ENCODE data around the gene PLA2G4D.

Gene PLA2G4D

DNA sequence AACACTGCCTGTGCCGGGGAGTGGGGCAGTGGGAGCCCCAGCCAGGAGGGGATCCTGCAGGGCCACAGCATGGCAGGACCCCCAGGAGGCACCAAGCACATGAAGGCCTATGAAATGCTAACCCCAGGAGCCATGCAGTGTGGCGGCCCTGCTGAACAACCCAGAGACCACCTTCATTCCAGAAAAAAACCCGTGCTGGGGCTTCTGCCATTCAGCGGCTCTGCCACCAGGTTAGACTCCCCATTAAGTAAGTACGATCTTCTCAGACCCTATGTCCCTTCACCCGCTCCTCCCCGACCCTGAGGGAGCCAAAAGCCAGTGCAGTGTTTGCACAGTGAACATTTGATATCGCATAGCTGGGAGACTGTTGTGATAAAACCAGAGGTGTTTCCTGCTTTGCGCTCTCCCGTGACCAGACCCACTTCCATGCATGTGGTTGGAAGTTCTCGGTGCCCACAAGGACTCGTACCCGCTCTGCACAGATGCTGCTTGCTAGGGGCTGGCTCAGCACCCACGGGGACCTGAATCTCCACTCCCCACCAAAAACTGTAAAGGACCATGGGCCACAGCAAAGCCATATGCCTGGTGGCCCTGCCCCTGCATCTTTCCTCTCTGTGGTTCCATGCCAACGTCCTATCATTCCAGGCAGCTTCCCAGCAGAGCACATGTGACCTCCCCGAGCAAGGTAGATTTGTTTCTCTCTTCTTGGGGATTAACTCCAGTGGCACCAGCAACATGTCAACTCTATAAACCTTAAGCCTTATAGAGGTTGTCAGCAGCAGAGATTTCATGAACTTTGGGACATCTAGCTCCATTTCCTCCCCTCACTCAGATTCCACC is 5.3 kb downstream of the PLA2G4D start:
- no peak for DNase-seq

DNA sequence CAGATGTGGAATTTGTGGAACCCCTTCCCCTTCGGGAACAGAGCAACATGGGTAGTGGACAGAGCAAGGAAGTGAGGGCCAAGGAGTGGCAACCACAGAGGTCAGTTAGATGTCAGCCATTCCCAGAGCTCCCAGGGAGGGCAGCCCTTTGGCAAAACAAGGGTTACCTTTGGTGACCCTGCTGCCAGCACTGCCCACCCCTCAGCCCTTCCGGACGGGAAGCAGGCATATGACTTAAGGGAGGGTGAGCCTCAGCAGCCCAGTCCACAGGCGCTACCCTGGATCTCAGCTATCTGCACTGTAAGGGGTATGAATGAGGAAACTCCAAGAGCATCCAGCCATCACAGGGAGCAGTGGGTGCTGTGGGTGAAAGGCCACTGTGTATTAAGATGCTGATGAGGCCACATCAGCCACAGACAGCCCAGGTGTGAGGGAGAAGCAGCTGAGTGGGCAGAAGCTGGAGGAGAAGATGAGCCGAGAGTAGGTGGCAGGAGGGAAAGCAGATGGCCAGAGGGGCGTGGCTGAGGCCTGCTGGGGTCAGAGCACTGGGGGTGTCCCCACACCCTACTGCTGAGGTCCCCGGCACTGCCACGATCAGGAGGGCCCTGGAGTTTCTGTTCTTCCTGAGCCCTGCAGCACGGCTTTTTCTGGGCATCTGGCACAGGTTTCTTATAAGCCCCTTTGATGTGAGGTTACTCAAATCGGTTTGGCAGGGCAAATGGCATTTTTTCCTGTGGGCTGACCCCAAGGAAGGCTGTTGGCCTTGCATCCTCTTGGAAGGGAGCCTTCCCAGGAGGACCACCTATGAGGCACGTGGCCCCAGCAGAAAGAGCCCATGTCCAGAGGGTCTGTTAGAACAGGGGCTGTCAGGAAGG is 6.2 kb downstream of the PLA2G4D start:
- no peak for DNase-seq

DNA sequence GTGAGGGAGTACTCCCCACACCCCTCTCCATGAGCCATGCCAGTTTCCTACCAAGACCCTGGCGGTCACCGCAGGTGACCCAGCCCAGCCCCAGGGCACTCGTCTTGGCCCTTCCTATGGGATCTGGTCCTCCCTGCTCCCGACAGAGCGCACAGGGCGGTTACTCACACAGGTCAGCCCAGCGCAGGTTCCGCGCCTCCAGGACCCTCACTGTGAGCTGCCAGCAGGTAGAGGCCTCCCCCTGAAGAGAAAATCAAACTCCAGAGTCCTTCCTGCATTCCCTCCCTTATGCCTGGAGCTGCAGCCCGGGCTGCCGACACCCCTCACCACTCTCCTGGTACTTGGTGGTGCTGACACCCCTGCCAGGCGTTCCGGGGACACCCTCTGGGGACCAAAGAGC is 6.9 kb downstream of the PLA2G4D start:
- no peak for DNase-seq

DNA sequence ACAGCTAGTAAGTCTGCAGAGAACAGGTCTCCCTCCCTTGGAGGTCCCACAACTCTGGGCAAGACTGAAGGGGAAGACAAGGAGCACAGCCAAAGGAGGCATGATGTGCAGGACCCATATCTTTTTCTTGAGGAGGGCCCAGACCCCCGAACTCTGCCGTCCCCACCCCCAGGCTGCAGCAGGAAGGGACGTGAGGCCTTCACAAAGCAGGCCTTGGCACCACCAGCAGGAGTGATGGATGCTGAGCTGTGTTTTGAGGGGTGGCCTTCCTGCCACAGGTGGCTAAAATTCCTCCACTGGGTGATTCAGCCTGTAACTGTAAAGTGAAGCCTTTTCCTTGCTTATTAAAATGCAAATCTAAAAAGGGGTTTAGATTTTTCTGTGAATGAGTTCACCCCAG is 8.6 kb downstream of the PLA2G4D start:
- no peak for DNase-seq

DNA sequence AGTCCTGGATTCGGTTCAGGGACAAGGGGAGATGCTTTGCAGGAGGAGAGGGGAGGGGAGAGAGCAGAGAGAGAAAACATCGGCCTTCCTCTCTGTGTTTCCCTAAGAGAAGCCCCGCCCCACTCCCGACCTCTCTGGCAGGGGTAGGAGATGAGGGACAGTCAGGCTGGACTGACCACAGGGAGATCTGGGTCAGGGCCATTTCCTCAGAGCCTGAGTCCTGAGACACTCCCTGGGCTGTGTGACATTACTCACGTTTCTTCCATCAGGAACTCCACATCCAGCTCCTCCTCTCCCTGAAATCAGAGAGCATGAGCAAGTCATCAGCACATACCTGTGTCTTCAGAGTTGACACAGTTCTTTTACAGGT is 9.1 kb downstream of the PLA2G4D start:
- DNase-seq, result no peak

DNA sequence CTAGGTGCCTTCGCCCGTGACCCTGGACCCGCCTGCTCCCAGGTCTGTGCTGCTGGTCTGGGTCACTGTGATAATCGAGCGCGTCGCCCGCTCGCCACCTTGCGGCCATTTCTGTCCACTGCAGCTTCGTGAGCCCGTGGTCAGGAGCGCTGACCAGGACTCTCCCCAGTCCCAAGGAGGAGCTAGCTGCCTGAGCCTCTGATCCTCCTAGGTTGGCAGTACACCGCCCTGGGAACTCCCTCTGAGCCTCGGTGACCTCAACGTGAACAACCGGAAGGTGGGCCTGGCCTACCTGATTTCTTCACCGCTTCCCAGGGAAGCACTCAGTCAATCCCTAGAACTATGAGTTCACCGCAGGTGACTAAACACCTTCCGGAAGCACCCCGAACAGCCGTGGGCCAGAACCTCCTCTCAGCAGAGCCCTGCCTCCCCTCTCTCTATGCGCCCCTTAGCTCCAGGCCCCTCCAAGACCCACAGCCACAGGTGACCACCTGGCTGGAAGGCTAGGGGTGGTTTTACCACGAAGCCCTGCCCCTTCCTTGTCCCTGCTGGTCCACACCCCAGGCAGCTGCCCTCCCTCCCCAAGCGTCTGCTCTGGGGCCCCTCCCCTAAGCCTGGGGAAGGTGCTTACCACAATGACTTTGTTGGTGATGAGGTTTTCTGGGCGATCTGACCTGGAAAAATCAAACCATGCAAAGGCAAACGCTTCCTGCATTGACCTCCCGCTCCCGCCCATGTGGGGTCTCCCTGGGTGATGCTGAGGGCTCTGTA is 9.7 kb downstream of the PLA2G4D start:
- DNase-seq, result peak; percentile 61

DNA sequence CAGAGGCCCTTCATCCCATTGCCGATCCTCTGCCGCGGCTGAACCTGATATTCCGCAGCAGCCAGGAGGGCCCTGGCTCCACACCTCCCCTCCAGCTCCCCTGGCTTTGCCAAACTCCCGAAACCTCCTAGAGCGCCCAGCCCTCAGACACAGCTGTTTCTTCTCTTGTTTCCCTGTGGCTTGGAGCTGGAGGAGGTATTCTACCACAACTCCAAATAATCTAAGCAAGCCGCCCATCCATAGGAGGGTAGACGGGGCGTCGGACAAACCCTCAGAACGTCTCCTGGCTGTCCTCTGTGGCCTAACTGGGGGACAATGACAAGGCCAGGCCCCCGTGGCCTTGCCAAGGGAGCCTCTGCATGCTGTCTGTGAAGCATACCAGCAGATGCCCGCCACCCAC is 10.4 kb downstream of the PLA2G4D start:
- no peak for DNase-seq

DNA sequence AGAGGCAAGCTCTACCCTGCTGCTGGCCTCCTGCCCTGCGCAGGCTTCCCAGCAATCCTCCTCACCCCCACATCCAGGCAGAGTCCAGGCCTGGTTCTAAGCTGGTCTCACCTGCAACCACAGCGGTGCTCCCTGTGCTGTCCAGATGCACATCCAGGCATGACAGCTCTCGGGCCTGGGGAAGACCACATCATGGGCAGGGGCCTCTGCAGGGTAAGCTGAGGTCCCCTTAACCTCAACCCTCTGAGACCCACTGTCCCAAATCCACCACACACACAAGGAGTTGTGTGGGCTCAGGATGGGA is 10.8 kb downstream of the PLA2G4D start:
- DNase-seq, result no peak

DNA sequence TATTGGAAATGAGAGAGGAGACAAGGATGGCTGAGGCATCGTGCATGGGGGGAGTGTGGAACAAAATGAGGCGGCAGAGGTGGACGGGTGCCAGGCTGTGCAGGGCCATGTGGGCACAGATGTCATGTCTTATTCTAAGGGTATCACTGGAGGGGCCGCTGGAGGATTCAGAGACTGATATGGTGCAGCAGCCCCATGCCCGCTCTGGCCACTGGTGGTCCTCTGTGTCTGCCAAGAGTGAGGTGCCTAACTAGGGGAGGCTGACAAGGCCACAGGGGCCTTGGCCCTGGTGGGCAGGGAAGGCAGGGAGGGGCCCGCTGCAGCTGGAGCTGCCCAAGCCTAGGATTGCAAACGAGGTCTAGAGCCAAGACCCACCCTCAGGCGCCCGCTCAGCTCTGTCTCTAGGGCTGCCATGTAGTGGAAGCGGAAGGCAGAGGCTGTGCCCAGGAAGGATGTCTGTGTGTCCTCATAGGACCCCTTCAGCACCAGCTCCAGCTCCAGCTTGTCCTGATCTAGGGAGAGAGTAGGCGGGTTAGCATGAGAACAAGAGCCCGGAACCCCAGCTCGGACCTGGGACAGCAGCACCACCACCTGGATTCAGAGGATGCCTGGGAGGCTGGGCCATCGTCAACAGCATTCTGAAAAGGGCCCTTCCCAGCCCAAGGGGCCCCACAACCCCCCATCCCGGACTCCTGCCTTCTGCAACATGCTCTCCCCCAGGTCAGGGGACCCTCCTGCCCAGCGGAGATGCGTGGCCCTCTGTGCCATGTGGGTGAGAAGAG is 11.3 kb downstream of the PLA2G4D start:
- no peak for DNase-seq

DNA sequence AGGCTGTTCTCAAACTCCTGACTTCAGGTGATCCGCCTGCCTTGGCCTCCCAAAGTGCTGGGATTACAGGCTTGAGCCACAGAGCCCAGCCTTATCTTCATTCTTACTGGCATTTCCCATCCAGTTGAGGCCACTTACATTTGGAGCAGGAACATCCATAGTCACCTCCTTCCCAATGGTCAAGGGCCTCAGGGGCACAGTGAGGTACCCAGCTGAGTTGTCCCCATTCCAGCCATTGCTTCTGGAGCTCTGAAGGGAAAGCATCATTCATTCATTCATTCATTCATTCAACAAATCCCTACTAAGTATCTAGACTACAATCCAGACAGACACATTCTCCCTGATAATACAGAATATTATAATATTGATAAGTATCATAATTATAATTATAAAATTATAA is 12.2 kb downstream of the PLA2G4D start:
- DNase-seq, result no peak

DNA sequence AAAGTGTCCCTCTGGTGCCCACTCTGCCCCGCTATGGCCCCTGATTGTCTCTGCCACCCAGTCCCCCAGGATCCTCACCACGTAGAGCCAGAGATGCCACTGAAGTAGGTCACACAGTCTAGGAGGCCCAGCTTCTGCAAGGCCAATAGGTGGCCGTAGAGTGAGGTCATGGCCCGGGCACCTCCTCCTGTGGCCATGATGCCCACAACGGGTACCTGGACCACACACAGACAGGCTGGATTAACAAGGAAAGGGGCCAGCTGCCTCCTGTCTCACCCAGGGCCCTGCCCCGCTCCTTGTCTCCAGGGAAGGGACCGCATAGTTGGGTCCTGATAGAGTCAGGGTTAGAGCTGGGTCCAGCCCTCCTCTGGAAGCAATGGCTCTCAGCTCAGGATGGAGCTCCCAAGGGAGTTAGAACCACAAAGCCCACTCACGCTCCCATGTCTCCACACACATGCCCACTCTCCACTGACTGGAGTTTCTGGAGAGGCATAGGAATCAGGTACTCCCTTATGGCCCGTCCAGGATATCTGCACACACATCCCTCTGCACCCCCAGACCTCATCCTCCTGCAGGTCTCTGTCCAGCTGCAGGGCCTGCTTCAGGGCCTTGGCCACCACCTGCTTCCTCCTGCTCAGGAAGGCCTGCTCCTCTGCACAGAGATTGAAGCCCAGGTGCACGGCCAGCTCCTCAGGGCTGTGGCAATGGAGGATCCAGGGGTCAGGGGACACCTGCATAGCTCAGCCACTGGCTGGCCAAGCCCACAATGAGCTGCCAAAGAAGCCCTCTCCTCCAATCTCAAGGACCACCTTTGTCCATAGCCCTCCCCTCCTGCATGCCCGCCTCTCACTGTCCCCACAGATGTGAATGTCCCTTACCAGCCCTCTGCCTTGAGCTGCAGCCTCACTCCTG is 13.2 kb downstream of the PLA2G4D start:
- DNase-seq, result no peak

DNA sequence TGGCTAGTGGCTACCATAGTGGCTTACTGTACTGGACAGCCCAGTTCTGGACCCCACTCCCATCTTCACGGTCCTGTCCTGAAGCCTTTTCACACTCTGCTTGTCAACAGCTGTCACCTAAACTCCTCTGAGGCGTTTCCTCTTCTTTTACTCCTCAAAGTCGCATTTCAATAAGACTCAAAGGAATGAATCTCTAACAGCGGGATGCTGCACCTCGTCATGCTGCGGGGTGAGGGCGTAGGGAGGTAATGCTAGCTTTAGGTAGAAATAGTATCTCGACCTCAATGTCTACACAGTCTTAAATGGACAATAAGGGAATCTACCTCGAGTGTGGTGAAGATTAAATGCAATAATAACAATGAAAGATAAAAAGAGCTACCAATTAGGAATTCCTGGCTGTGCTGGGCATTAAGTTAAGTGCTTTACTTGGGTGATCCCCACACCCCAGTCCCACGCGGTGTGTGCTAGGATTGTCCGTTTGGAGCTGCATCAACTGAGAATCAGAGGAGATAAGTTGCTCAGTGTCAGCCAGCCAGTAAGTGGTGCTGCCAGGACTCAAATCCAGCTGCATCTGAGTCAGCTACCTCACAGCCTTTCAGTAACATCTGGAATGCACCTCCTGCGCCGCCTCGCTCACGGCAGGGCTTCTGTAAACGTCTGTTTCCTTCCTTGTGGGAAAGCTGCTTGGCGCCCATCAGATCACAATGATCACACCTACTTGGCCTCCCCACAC is 14.0 kb downstream of the PLA2G4D start:
- no peak for DNase-seq

DNA sequence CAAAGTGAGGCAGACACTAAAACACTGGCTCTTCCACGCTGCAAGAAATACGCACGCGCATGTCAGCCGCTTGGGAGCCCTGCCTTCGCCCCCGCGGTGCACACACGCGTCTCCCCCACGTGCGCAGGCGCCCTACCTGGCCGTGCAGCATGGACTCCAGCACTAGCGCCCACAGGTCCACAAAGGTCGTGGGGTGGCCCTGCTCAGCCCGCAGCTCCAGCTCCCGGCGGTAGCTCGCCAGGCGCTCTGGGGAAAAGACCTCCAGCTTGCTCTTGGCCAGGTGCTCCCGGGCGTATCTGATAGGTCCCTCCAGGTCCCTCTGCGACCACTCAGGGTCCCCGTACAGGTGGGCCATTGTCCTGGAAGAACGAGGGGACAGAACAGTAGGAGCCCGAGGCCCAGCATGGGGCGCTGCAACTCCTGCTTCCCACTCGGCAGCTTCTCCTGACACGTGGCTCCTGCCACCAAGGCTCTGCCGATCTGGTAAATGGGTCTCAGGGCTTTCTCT is 14.9 kb downstream of the PLA2G4D start:
- no peak for DNase-seq

DNA sequence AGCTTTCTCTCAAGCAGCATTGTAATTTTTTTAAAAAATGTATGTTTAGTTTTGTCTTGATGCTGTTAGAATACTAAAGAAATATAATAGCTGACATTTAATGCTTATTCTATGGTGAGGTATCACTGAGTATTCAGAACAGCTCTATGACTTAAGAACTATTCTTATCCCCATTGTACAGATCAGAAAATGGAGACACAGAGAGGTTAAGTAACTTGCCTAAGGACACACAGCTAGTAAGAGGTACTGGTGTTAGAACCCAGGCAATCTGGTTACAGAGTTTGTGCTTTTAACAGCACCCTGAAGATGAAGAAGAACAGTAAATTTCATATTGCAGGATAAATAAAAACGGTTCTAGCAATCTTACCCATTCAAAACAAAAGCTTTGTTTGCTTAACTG is 15.5 kb downstream of the PLA2G4D start:
- no peak for DNase-seq

DNA sequence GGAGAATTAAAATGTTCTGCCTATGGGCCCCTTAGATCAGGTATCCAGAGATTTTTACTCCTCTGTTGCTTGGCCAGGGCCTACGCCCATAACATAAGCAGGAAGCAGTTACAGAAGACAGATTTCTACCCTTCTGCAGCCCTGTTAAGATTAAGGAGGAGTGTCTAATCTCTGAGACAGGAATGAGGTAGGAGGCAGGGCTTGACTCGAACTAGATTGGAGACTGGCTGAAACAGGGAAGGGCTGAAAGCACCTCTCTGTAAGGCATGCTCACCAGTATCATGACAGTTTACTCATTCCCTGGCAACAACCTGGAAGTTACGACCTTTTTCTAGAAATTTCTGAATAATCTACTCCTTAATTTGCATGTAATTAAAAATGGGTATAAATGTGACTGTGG is 16.7 kb downstream of the PLA2G4D start:
- DNase-seq, result no peak

DNA sequence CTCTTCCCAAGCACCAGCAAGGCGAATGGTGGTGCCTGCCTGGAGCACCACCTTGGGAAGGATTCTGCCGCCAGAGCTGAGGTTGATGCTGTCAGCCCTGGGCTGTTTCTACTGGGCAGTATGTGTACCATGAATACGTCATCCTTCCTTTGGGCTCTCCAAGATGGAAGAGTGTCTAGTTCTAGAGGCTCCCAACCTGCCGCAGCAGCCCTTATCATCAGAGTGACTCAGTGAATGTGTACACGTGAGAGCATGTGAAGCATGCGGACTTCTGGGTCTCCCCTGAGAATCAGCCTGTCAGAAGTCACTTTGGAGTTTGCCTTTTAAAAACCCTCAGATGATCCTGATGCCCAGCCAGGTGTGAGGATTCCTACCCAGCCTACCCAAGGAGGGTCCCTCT is 20.9 kb downstream of the PLA2G4D start:
- no peak for DNase-seq

DNA sequence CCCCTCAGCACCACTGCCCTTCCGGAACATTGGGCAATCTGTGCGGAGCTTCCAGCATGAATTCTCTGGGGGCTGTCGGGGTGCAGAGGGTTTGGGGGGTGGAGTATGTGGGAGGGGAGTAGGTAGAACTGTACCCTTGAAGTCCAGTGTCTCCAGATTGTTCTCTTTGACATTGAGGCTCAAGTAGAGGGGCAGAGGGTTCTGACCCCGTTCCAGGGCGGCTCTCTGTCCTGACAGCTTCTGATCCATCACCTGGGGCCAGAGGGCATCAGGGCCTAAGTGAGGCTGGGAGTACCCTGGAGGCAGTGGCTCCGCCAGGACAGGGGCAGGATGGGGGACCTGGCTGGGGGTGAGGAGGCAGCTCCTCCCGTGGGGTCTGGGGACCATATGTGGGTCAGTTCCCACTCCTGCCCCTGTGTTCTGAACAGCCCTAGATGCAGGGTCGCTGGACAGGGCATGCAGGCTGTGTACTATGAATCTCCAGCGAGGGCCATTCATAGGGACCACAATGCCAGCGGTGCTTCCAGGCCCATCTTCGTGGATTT is 22.1 kb downstream of the PLA2G4D start:
- no peak for DNase-seq

DNA sequence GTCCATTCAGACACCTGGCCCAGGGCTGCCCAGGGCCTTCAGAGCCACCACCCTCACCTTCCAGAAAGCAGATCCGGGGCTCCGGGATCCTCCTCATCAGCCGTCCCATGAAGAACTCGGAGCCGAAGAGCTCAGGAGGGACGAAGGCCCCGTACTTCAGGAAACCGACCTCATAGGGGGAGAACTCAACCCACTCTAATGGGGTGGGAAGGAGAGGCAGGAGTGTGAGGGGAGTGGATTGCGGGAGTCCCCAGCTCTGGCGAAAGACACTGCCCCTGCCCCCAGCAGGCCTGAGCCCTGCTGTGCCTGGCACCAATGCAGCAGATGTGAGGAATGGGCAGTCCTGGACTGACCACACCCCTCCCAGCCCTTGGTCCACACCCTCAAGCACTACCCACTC is 22.6 kb downstream of the PLA2G4D start:
- DNase-seq, result no peak

DNA sequence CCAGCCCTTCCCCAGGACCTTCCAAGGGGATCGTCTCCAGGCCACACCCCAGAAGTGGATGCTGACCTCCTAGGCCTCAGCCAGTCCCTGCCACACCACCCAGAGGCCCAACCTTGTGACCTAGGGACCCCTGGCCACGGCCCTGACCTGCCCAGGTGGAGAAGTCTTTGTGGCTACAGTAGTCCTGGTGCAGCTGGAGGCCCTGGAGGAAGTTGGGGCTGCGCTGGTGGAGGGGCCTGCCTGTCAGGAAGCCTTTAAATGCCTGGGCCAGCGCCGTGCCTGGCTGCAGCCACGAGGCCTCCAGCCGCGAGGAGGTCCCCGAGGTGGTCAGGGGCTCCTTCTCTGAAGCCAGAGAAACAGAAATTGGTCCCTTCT is 23.4 kb downstream of the PLA2G4D start:
- no peak for DNase-seq

DNA sequence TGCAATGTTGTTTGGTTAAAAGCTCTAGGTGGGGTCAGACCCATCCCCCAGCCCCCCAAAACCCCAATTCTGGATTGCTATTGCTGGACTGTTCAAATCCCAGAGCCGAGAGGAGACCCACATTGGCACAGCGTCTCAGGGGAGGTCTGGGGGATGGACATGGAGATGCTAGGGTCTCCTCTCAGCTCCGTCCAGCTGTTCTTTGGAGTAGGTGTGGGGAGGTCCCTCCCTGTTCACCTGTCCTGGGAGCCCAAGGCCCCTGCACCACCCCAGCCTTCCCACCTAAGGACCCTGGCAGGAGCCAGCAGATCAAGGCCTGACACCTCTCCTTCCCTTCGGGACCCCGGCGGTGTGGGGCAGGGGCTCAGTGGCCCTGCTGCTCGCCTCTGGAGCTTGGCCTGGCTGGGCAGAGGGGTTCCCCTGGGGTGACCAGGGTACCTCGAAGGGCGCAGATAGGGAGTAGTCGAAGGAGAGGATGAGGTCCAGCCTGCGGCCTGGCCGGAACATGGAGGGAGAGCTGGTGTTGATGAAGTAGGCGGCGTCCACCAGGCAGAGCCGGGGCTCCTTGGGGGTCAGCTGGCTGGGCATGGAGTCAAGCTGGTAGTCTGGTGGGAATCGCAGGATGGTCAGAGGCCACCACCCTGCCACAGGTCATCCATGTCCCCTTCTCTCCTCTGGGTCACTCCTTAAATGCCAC is 23.9 kb downstream of the PLA2G4D start:
- no peak for DNase-seq
